ENCODE results near the gene CDH23.

- TF ChIP-seq CTCF (IDR thresholded peaks at IDR 0.05; ENCODE audit: low read depth, low read length, poor library complexity, severe bottlenecking) (no peak), EZH2phosphoT487 (IDR thresholded peaks at IDR 0.05; ENCODE audit: borderline replicate concordance, low read length) (no peak)
Measured at GRCh38 chr10:71353639-71354038, 43.1 kb upstream of the CDH23 start.
